ENCODE measurements around the gene NPAS3. TPM values are rescaled to one million over a fixed set of nuclear protein-coding genes. Genes with fewer than 3 reads are reported as not detected.

The NPAS3 gene
- total and polyA plus RNA-seq, 2 of the 8 experiments (the other 6 are each of a cell fraction or from before 2014, with no cell fraction given) = 0.11 to 0.60 TPM

DNA sequence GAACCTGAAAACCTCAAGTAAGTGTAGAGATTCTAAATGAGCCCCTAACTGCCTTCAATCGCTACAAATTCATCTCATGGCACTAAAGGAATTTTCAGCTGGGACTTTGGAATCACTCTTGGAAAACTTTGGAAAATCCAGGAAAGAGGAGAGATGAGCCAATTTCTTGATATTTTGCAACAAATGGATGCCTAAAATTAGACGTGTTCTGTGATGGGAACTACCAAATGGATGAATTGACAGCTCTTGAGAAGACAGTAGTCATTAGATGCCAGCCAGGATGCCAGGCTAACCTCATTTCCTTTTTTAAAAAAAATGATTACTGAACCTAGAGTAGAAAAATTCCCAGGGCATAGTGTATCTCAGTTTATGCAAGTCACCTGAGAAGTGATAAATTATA is 78.3 kb downstream of the NPAS3 start (continued):
- TF ChIP-seq, protein P1, sequence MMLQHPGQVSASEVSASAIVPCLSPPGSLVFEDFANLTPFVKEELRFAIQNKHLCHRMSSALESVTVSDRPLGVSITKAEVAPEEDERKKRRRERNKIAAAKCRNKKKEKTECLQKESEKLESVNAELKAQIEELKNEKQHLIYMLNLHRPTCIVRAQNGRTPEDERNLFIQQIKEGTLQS (IDR thresholded peaks at IDR 0.05; ENCODE audit: insufficient read depth, low read depth, low read length) = no peak
- TF ChIP-seq BRCA1 (IDR thresholded peaks at IDR 0.05; ENCODE audit: low read depth, low read length) = no peak
- no peak for TF ChIP-seq TAF7 (optimal IDR thresholded peaks at IDR 0.05; ENCODE audit: borderline replicate concordance, low read depth, low read length)
- TF ChIP-seq CEBPB (IDR thresholded peaks at IDR 0.05; ENCODE audit: low read depth, low read length) = no peak
- TF ChIP-seq POU5F1 (IDR thresholded peaks at IDR 0.05; ENCODE audit: low read depth, low read length) = no peak

Measured in H1 (cell line).